GM06990 (cell line): ENCODE results near the gene FBXO15.

Experiments
- DNase-seq: peaks from one replicate; pipeline ENCODE4 v3.0.0-alpha.2; 2011; ENCODE audit not compliant: insufficient read length; ENCODE audit errors: extremely low read depth
- H3K27me3 ChIP-seq: replicated peaks from 2 replicates; pipeline ENCODE4 v1.6.0; 2011; ENCODE audit warnings: low read length; ENCODE audit not compliant: control insufficient read depth, insufficient read depth
- H3K36me3 ChIP-seq: 2 replicates; pipeline ENCODE4 v1.5.1; 2011; ENCODE audit warnings: low read length; ENCODE audit not compliant: control insufficient read depth, insufficient read depth
- H3K4me3 ChIP-seq: replicated peaks from 2 replicates; pipeline ENCODE4 v1.5.1; 2011; ENCODE audit warnings: low read depth, mild to moderate bottlenecking, control low read depth, low read length
- TF ChIP-seq, protein P1 (sequence below): IDR thresholded peaks from 2 replicates; pipeline ENCODE4 v1.5.1; 2011; ENCODE audit warnings: low read length, control low read depth, mild to moderate bottlenecking, inconsistent platforms; ENCODE audit not compliant: insufficient read depth, poor library complexity, severe bottlenecking

The FBXO15 gene, protein sequence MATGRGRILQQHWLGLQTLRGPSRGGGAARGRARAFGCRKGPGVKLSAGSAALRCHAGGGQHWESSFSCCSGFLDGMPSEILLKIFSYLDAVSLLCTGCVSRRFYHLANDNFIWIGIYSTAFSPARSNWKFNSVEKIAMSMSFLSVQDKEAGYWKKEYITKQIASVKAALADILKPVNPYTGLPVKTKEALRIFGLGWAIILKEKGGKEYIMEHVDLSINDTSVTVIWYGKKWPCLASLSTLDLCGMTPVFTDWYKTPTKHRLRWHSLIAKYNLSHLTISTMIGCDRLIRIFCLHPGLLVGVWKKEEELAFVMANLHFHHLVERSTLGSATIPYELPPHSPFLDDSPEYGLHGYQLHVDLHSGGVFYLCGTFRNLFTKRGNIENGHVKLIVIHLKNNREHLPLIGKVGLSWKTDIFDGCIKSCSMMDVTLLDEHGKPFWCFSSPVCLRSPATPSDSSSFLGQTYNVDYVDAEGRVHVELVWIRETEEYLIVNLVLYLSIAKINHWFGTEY

DNA sequence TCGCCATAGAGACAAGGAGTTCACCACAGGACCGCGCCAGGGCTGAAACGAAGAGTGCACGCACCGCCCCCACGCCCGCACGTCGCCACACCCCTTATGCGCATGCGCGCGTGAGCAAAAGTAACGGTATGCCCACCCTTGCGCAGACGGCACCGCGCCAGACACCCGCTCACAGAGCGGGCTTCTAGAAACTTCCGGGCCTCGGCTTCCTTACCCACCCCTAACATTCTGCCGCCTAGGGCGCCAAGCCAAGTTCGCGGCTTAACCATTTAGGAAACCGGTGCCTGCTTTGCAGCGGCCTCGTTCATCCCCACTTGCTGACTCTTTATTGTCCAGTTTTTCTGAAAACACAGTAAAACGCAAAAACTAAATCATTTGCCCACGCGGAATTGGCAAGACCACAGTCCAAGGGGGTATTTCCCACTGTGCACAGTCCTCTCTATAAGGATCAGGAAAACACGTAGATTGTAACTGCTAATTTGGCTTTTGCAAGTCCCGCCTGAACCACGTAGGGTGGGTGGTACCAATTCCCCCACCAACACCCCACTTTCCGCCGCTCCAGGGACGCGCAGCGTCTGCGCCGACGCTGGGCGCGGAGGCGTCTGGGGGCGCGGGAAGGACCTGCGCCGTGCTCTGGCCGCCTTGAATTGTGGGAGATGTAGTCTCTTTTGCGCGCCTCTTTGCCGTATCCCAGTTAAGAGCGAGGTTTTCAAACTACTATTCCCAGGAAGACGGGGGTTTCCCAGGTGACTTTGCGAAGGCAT lies at the start of gene FBXO15, which contains the start of gene TIMM21:
Gene FBXO15, minus strand, starts transcription at position 56 of the 764 bp plus-strand sequence. Its CDS starts 49 bp downstream, at position 7.
Gene TIMM21, plus strand, starts transcription at position 745 of the 764 bp plus-strand sequence. CDS start 286 bp downstream, outside the sequence.
- TF ChIP-seq, protein P1, sequence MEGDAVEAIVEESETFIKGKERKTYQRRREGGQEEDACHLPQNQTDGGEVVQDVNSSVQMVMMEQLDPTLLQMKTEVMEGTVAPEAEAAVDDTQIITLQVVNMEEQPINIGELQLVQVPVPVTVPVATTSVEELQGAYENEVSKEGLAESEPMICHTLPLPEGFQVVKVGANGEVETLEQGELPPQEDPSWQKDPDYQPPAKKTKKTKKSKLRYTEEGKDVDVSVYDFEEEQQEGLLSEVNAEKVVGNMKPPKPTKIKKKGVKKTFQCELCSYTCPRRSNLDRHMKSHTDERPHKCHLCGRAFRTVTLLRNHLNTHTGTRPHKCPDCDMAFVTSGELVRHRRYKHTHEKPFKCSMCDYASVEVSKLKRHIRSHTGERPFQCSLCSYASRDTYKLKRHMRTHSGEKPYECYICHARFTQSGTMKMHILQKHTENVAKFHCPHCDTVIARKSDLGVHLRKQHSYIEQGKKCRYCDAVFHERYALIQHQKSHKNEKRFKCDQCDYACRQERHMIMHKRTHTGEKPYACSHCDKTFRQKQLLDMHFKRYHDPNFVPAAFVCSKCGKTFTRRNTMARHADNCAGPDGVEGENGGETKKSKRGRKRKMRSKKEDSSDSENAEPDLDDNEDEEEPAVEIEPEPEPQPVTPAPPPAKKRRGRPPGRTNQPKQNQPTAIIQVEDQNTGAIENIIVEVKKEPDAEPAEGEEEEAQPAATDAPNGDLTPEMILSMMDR: no peak
- Histone ChIP-seq H3K27me3 (no peaks in the 10 kb centered on the region), H3K36me3 (peaks cover 4% of the 10 kb centered on the region), H3K4me3 (peak within 1 kb of the TSS; percentile 83)
- peak; percentile 98 for DNase-seq

DNA sequence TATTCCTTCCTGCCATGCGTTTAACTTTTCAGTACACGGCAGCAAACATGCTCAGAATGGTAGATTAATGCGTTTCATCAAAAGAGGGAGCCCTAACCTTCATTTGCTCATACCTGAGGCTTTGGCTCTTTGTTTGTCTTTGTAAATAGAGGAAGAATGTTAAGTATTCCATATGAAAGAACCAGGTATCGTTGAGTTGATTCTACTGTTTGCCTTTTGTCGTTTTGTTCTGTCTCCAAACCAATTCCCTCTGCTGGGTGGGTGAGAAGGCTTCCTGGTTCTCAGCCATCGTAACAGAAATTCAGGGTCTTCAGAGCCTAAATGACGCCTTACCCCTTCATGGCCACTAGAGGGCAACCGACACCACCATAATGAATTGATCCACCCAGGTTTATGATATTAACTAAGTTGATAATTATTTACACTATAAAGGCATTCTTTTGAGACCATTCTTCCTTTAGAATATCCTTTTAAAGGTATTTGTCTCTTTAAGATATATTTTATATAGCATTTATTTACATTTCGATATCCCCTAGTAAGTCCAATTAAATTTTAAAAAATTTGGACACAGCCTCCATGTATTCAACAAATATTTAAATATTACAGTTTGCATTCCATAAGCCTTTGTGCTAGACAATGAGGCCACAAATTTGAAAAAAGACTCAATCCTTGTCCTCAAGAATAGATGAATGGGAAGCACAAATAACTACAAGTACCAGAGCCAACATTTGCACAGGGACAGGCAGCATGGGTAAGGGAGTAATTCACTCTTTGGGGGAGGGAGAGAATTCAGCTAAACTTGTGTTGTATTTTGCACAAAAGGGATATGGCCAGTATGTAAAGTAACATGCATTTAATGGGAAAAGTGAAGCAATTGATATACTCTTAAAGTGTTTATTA lies 48.8 kb upstream of the FBXO15 start:
- 0 out of 2 replicates have a peak overlapping the region, but pooled peaks have one; percentile 15 for H3K4me3 ChIP-seq
- H3K27me3 ChIP-seq: no peaks in the 10 kb centered on the region; the same call in 1 of the 2 replicates
- no peak for DNase-seq
- TF ChIP-seq, protein P1: peak; percentile 67
- no peaks in the 10 kb centered on the region for H3K36me3 ChIP-seq

DNA sequence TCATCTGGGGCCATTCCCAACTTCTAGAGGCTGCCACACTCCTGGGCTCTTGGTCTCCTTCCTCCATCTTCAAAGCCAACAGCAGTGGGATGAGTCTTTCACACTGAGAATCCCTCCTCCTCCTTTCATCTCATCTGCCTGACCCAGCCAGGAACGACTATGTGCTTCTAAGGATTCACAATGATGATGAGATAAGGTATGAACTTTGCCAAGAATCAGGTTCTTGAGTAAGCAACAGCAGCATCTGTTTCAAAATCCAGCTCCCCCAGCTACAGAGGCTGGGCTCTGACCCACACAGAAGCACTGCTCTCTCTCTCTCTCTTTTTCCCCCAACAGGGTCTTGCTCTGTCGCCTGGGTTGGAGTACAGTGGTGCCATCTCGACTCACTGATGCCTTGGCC lies 47.1 kb upstream of the FBXO15 start:
- Histone ChIP-seq H3K27me3 (no peaks in the 10 kb centered on the region; the same call in 1 of the 2 replicates), H3K36me3 (no peaks in the 10 kb centered on the region), H3K4me3 (no peak overlapping the region)
- no peak for DNase-seq
- TF ChIP-seq, protein P1: no peak

DNA sequence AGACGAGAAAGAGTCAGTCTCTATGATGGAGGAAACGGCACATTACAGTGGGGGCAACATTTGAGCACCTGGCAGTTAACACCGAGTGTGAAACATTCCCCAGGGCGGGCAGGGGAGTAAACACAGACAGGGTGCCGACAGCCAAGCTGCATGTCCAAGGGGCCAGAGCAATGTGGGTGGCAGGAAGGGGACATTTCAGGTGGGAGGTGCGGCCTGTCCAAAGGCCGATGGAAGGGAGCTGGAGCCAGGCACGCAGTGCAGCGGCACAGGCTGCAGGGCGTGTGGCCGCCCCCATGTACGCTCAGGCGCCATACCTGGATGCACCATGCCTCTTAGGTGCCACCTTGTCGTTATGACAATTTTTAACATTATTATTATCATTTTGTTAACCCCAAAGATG lies 43.9 kb upstream of the FBXO15 start:
- DNase-seq: no peak
- Histone ChIP-seq H3K4me3 (no peak overlapping the region), H3K27me3 (no peaks in the 10 kb centered on the region; the same call in 1 of the 2 replicates), H3K36me3 (no peaks in the 10 kb centered on the region)
- TF ChIP-seq, protein P1: no peak

DNA sequence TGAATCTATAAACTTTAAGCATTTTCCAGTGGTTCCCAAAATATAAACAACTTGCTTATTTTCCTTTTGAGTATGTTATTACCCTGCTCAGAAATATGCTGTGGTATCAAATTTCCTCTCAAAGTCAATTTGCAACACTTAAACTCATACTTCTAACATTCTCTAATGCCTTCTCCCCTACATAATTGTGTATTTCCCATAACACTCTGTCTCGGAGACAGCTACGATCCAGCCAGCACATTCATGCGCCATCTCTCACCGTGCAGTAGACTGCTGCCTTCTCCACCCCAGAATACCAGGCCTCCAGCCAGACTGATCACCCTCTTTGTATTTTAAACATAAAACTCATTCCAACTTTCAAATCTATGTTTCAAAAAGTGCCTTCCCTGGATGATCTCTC lies 42.5 kb upstream of the FBXO15 start:
- Histone ChIP-seq H3K4me3 (no peak overlapping the region), H3K36me3 (no peaks in the 10 kb centered on the region), H3K27me3 (no peaks in the 10 kb centered on the region; the same call in 1 of the 2 replicates)
- DNase-seq: no peak
- TF ChIP-seq, protein P1: no peak
